ENCODE measurements around the gene CBX7. TPM values are rescaled to one million over a fixed set of nuclear protein-coding genes. Genes with fewer than 3 reads are reported as not detected.

CBX7 gene
- total and polyA plus RNA-seq, 2 experiments from 2014 or later, result 2.5 to 10.4 TPM

DNA sequence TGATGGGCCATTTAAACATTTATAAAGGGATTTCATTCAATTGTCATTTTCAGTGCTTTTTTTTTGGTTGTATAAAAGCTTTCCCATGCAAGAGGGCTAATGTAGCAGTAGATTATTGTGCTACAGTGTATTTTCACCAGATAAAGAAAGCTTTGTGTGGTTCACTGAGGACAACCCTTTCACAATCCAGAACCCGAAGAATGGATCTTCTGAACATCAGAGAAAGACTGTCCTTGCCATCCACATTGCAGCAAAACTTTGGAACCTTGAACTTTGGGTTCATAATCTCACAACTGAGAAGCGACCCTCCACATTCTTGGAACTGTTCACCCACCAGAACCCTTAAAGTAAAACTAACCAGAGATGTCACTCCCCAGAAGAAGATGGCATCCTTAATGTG, 46.2 kb downstream of the CBX7 start:
- WGBS, 2 experiments (ENCODE audit: low coverage in 1 of 2, low lambda C conversion rate in 2 of 2, missing lambda C conversion rate in 2 of 2), result 46 to 66% methylated on average over 2 of the region's 2 CpGs

DNA sequence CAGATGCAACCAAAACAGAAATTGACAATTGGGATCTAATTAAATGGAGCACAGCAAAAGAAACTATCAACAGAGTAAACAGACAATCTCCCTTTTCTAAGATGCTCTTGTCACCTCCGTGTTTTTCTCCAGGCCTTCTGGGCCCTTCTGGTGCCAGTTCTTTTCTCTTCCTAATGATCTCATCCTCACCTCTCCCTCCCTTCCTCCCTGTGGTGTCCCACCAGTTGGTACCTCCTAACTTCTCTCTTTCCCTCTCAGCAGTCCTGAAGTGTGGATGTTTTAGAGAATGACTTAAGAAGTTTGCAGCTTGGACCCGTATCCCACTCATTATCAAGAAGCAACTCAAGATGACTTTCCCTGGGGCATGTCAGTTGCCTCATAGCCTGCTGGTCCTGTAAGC, 49.0 kb downstream of the CBX7 start:
- Histone ChIP-seq H3K4me1 (ENCODE audit: insufficient read depth) (no peaks in the 10 kb centered on the region), H3F3A (ENCODE audit: insufficient read depth) (no peaks in the 10 kb centered on the region), H3K79me2 (ENCODE audit: insufficient read depth) (no peaks in the 10 kb centered on the region), H3K9me3 (ENCODE audit: low read depth) (no peaks in the 10 kb centered on the region), H4K20me1 (ENCODE audit: insufficient read depth) (no peaks in the 10 kb centered on the region), H3K4me3 (no peak overlapping the region), H3K27me3 (replicated peaks; ENCODE audit: insufficient read depth) (no peaks in the 10 kb centered on the region; the same call in 1 of the 2 replicates), H3K36me3 (ENCODE audit: low read depth) (no peaks in the 10 kb centered on the region), H2AFZ (no peak overlapping the region), H3K4me2 (ENCODE audit: unreplicated experiment) (no peak overlapping the region), H3K27ac (no peak overlapping the region), H3K9me2 (ENCODE audit: insufficient read depth) (no peaks in the 10 kb centered on the region), H3K9ac (no peak overlapping the region)
- 60 to 71% methylated on average over 2 of the region's 2 CpGs for WGBS, 2 experiments (ENCODE audit: low coverage in 1 of 2, low lambda C conversion rate in 2 of 2, missing lambda C conversion rate in 2 of 2)
- in situ Hi-C loops (cut with MboI), result no loop called here
- no peak for DNase-seq
- TF ChIP-seq EZH2 (IDR thresholded peaks at IDR 0.05; ENCODE audit: insufficient read depth, poor library complexity, severe bottlenecking), result no peak
- TF ChIP-seq EZH2phosphoT487 (IDR thresholded peaks at IDR 0.05; ENCODE audit: insufficient read depth, low read depth), result no peak

More for the DNA sequence above, 46.2 kb downstream of the CBX7 start:
- Histone ChIP-seq H3K4me3 (no peak overlapping the region), H3K9me3 (ENCODE audit: low read depth) (no peaks in the 10 kb centered on the region), H3F3A (ENCODE audit: insufficient read depth) (no peaks in the 10 kb centered on the region), H3K9ac (no peak overlapping the region), H3K4me2 (ENCODE audit: unreplicated experiment) (no peak overlapping the region), H3K4me1 (ENCODE audit: insufficient read depth) (no peaks in the 10 kb centered on the region), H3K79me2 (ENCODE audit: insufficient read depth) (no peaks in the 10 kb centered on the region), H2AFZ (no peak overlapping the region), H3K27ac (no peak overlapping the region), H3K36me3 (ENCODE audit: low read depth) (no peaks in the 10 kb centered on the region), H3K27me3 (replicated peaks; ENCODE audit: insufficient read depth) (no peaks in the 10 kb centered on the region; the same call in 1 of the 2 replicates), H4K20me1 (ENCODE audit: insufficient read depth) (no peaks in the 10 kb centered on the region), H3K9me2 (ENCODE audit: insufficient read depth) (no peaks in the 10 kb centered on the region)
- TF ChIP-seq EZH2 (IDR thresholded peaks at IDR 0.05; ENCODE audit: insufficient read depth, poor library complexity, severe bottlenecking), result no peak
- DNase-seq, result no peak
- in situ Hi-C loops (cut with MboI), result no loop called here

DNA sequence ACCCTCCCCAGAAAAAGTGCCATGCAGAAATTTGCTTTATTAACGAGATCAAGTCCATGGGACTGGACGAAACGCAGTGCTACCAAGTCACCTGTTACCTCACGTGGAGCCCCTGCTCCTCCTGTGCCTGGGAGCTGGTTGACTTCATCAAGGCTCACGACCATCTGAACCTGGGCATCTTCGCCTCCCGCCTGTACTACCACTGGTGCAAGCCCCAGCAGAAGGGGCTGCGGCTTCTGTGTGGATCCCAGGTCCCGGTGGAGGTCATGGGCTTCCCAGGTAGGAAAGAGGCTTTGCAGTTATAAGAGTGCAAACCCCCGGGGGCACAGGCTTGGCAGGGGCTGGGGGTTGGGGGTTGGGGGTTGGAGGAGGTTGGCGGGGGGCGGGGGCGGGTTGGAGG, 51.3 kb downstream of the CBX7 start:
- Histone ChIP-seq H3K9me3 (ENCODE audit: low read depth) (no peaks in the 10 kb centered on the region), H3K27me3 (replicated peaks; ENCODE audit: insufficient read depth) (no peaks in the 10 kb centered on the region; the same call in 1 of the 2 replicates), H3K4me2 (ENCODE audit: unreplicated experiment) (no peak overlapping the region), H3K27ac (no peak overlapping the region), H3K9ac (no peak overlapping the region), H3K4me3 (no peak overlapping the region), H4K20me1 (ENCODE audit: insufficient read depth) (no peaks in the 10 kb centered on the region), H2AFZ (no peak overlapping the region), H3K4me1 (ENCODE audit: insufficient read depth) (no peaks in the 10 kb centered on the region), H3K36me3 (ENCODE audit: low read depth) (no peaks in the 10 kb centered on the region), H3K79me2 (ENCODE audit: insufficient read depth) (no peaks in the 10 kb centered on the region), H3K9me2 (ENCODE audit: insufficient read depth) (no peaks in the 10 kb centered on the region), H3F3A (ENCODE audit: insufficient read depth) (no peaks in the 10 kb centered on the region)
- TF ChIP-seq EZH2 (IDR thresholded peaks at IDR 0.05; ENCODE audit: insufficient read depth, poor library complexity, severe bottlenecking) (no peak), EZH2phosphoT487 (IDR thresholded peaks at IDR 0.05; ENCODE audit: insufficient read depth, low read depth) (no peak)
- no peak for DNase-seq
- in situ Hi-C loops (cut with MboI), result no loop called here
- WGBS, 2 experiments (ENCODE audit: low coverage in 1 of 2, low lambda C conversion rate in 2 of 2, missing lambda C conversion rate in 2 of 2), result 64 to 70% methylated on average over 10 to 13 of the region's 13 CpGs

DNA sequence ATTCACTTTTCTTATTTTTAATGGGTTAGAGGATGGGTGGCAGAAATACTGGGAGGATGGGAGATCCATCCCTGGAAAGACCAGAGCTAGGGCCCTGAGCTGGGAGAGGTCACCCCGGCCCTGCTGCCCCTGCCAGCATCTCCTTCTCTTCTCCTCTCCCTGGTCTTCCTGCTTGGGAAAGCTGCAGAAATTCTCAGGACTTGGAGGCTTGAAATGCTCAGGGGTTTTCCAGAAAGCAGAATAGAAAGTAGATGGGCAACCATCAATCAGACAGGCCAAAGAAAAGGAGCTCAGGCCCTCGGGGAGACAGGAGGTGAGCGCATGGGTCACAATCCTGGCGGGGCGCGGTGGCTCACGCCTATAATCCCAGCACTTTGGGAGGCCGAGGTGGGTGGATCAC, 53.9 kb downstream of the CBX7 start:
- no peaks in the 10 kb centered on the region for H3K36me3 ChIP-seq (ENCODE audit: low read depth)
- H3K4me2 ChIP-seq (ENCODE audit: unreplicated experiment), result no peak overlapping the region
- H3K79me2 ChIP-seq (ENCODE audit: insufficient read depth), result no peaks in the 10 kb centered on the region
- no peaks in the 10 kb centered on the region for H3K4me1 ChIP-seq (ENCODE audit: insufficient read depth)
- no peak overlapping the region for H2AFZ ChIP-seq
- H3K9ac ChIP-seq, result no peak overlapping the region
- no peak for DNase-seq
- no peaks in the 10 kb centered on the region for H3K9me2 ChIP-seq (ENCODE audit: insufficient read depth)
- no peak overlapping the region for H3K4me3 ChIP-seq
- no peaks in the 10 kb centered on the region for H4K20me1 ChIP-seq (ENCODE audit: insufficient read depth)
- in situ Hi-C loops (cut with MboI), result no loop called here
- TF ChIP-seq EZH2 (IDR thresholded peaks at IDR 0.05; ENCODE audit: insufficient read depth, poor library complexity, severe bottlenecking) (no peak), EZH2phosphoT487 (IDR thresholded peaks at IDR 0.05; ENCODE audit: insufficient read depth, low read depth) (no peak)
- no peak overlapping the region for H3K27ac ChIP-seq
- no peaks in the 10 kb centered on the region for H3F3A ChIP-seq (ENCODE audit: insufficient read depth)
- no peaks in the 10 kb centered on the region for H3K9me3 ChIP-seq (ENCODE audit: low read depth)
- WGBS, 2 experiments (ENCODE audit: low coverage in 1 of 2, low lambda C conversion rate in 2 of 2, missing lambda C conversion rate in 2 of 2), result 87 to 88% methylated on average over 8 of the region's 8 CpGs
- H3K27me3 ChIP-seq (replicated peaks; ENCODE audit: insufficient read depth), result no peaks in the 10 kb centered on the region; the same call in 1 of the 2 replicates

DNA sequence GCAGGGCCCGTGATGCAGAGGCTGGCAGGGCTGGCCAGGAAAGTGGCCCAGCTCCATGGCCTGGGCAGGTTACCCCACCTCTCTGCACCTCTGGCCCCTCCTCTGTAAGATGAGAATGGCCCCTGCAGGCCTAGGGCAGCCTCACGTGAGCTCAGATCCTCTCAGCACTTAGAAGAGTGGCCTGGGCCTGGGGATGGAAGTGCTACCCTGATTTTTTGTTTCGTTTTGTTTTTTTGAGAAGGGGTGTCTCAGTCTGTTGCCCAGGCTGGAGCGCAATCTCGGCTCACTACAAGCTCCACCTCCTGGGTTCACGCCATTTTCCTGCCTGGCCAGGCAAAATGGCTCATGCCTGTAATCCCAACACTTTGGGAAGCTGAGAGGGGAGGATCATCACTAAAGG, 54.5 kb downstream of the CBX7 start:
- Histone ChIP-seq H2AFZ (no peak overlapping the region), H3K36me3 (ENCODE audit: low read depth) (no peaks in the 10 kb centered on the region), H3K4me2 (ENCODE audit: unreplicated experiment) (no peak overlapping the region), H3K9me3 (ENCODE audit: low read depth) (no peaks in the 10 kb centered on the region), H3K9ac (no peak overlapping the region), H3K4me3 (no peak overlapping the region), H3K4me1 (ENCODE audit: insufficient read depth) (no peaks in the 10 kb centered on the region), H3K27ac (no peak overlapping the region), H4K20me1 (ENCODE audit: insufficient read depth) (no peaks in the 10 kb centered on the region), H3F3A (ENCODE audit: insufficient read depth) (no peaks in the 10 kb centered on the region), H3K79me2 (ENCODE audit: insufficient read depth) (no peaks in the 10 kb centered on the region), H3K9me2 (ENCODE audit: insufficient read depth) (no peaks in the 10 kb centered on the region), H3K27me3 (replicated peaks; ENCODE audit: insufficient read depth) (no peaks in the 10 kb centered on the region)
- DNase-seq, result no peak
- WGBS, 2 experiments (ENCODE audit: low coverage in 1 of 2, low lambda C conversion rate in 2 of 2, missing lambda C conversion rate in 2 of 2), result 81 to 89% methylated on average over 5 to 6 of the region's 6 CpGs
- in situ Hi-C loops (cut with MboI), result no loop called here
- TF ChIP-seq EZH2phosphoT487 (IDR thresholded peaks at IDR 0.05; ENCODE audit: insufficient read depth, low read depth), result no peak
- no peak for TF ChIP-seq EZH2 (IDR thresholded peaks at IDR 0.05; ENCODE audit: insufficient read depth, poor library complexity, severe bottlenecking)
